ENCODE measurements around the gene CACNA1B.

- TF ChIP-seq CTCF (conservative IDR thresholded peaks at IDR 0.05 in 1 of 2, IDR thresholded peaks at IDR 0.05 in 1 of 2; ENCODE audit: extremely low read depth in 1 of 2, insufficient read depth in 1 of 2, low read depth in 1 of 2, low read length in 2 of 2) (no peak), EZH2 (IDR thresholded peaks at IDR 0.05; ENCODE audit: borderline replicate concordance, low read length) (no peak)
These were observed 78.0 kb downstream of the CACNA1B start for GRCh38 chr9:137955586-137955985.

Measured in mammary epithelial cell (primary cell).